ENCODE data around the gene DYNLRB1. TPM values are rescaled to one million over a fixed set of nuclear protein-coding genes. Genes with fewer than 3 reads are reported as not detected.
A peak's percentile ranks its signal among the peaks of the same experiment; 100 is the strongest.

The DYNLRB1 gene
- total and polyA plus RNA-seq, 2 experiments from 2014 or later: 103 to 224 TPM

GRCh38 chr20:34582221-34582620 is 66.0 kb downstream of the DYNLRB1 start:
- TF ChIP-seq EZH2phosphoT487 (IDR thresholded peaks at IDR 0.05; ENCODE audit: low read depth, severe bottlenecking, unreplicated experiment): no peak
- TF ChIP-seq EZH2 (IDR thresholded peaks at IDR 0.05; ENCODE audit: borderline replicate concordance): no peak
- no peak for TF ChIP-seq CTCF (IDR thresholded peaks at IDR 0.05; ENCODE audit: poor library complexity)
- H3K27me3 ChIP-seq: no peaks in the 10 kb centered on the region
- no peaks in the 10 kb centered on the region for H3K79me2 ChIP-seq
- no peak overlapping the region for H2AFZ ChIP-seq
- H3K4me3 ChIP-seq: no peak overlapping the region
- H3K9me2 ChIP-seq (replicated peaks; ENCODE audit: insufficient read depth): no peaks in the 10 kb centered on the region
- H4K20me1 ChIP-seq (ENCODE audit: insufficient read depth, poor library complexity, severe bottlenecking): no peaks in the 10 kb centered on the region
- no peak overlapping the region for H3K4me2 ChIP-seq
- H3K27ac ChIP-seq: peak overlapping the region; percentile 74
- WGBS (ENCODE audit: low lambda C conversion rate, missing lambda C conversion rate): 95% methylated on average over 4 of the region's 4 CpGs
- H3K36me3 ChIP-seq (replicated peaks; ENCODE audit: insufficient read depth, low read depth): no peaks in the 10 kb centered on the region
- H3K4me1 ChIP-seq (ENCODE audit: insufficient read depth): peaks cover 4% of the 10 kb centered on the region
- H3K9me3 ChIP-seq (ENCODE audit: low read depth): no peaks in the 10 kb centered on the region
- no peak for DNase-seq (ENCODE audit: low spot score)

- Histone ChIP-seq H3K27me3 (no peaks in the 10 kb centered on the region), H3K9me2 (replicated peaks; ENCODE audit: insufficient read depth) (no peaks in the 10 kb centered on the region), H3K4me2 (no peak overlapping the region), H4K20me1 (ENCODE audit: insufficient read depth, poor library complexity, severe bottlenecking) (no peaks in the 10 kb centered on the region), H3K36me3 (replicated peaks; ENCODE audit: insufficient read depth, low read depth) (no peaks in the 10 kb centered on the region), H3K27ac (no peak overlapping the region), H3K79me2 (no peaks in the 10 kb centered on the region), H3K4me3 (no peak overlapping the region), H3K4me1 (ENCODE audit: insufficient read depth) (peaks cover 4% of the 10 kb centered on the region), H3K9me3 (ENCODE audit: low read depth) (no peaks in the 10 kb centered on the region), H2AFZ (no peak overlapping the region)
- no peak for DNase-seq (ENCODE audit: low spot score)
- no peak for TF ChIP-seq EZH2phosphoT487 (IDR thresholded peaks at IDR 0.05; ENCODE audit: low read depth, severe bottlenecking, unreplicated experiment)
- no peak for TF ChIP-seq EZH2 (IDR thresholded peaks at IDR 0.05; ENCODE audit: borderline replicate concordance)
- no peak for TF ChIP-seq CTCF (IDR thresholded peaks at IDR 0.05; ENCODE audit: poor library complexity)
- 84% methylated on average over 4 of the region's 4 CpGs for WGBS (ENCODE audit: low lambda C conversion rate, missing lambda C conversion rate)
Measured at GRCh38 chr20:34582911-34583310, 66.7 kb downstream of the DYNLRB1 start.

DNA sequence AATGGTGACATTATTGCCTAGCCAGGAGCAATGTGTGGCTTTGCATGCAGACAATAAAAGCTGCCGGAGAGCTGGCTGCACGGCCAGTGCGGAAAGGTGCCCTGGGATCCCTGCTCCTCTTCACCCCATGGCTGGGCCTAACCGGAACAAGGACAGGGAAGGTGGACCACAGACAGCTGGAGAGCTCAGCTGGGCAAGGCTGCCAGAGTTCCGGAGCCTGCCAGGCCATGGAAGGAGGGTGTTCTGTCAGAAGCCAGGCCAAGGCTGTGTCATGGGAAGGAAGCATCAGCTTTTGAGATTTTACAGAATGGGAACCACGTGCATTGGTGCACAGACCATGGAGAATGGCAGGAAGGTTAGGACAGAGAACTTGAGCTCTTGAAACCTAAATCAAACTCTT is 67.3 kb downstream of the DYNLRB1 start:
- Histone ChIP-seq H3K36me3 (replicated peaks; ENCODE audit: insufficient read depth, low read depth) (no peaks in the 10 kb centered on the region), H4K20me1 (ENCODE audit: insufficient read depth, poor library complexity, severe bottlenecking) (no peaks in the 10 kb centered on the region), H3K4me1 (ENCODE audit: insufficient read depth) (peaks cover 4% of the 10 kb centered on the region), H3K9me3 (ENCODE audit: low read depth) (no peaks in the 10 kb centered on the region), H2AFZ (no peak overlapping the region), H3K79me2 (no peaks in the 10 kb centered on the region), H3K27me3 (no peaks in the 10 kb centered on the region), H3K4me2 (no peak overlapping the region), H3K9me2 (replicated peaks; ENCODE audit: insufficient read depth) (no peaks in the 10 kb centered on the region), H3K4me3 (no peak overlapping the region), H3K27ac (no peak overlapping the region)
- DNase-seq (ENCODE audit: low spot score): no peak
- TF ChIP-seq EZH2 (IDR thresholded peaks at IDR 0.05; ENCODE audit: borderline replicate concordance): no peak
- TF ChIP-seq EZH2phosphoT487 (IDR thresholded peaks at IDR 0.05; ENCODE audit: low read depth, severe bottlenecking, unreplicated experiment): no peak
- no peak for TF ChIP-seq CTCF (IDR thresholded peaks at IDR 0.05; ENCODE audit: poor library complexity)
- WGBS (ENCODE audit: low lambda C conversion rate, missing lambda C conversion rate): 89% methylated on average over 6 of the region's 6 CpGs

GRCh38 chr20:34585019-34585418 is 68.8 kb downstream of the DYNLRB1 start:
- Histone ChIP-seq H3K27me3 (no peaks in the 10 kb centered on the region), H3K36me3 (replicated peaks; ENCODE audit: insufficient read depth, low read depth) (no peaks in the 10 kb centered on the region), H3K79me2 (no peaks in the 10 kb centered on the region), H3K4me2 (no peak overlapping the region), H4K20me1 (ENCODE audit: insufficient read depth, poor library complexity, severe bottlenecking) (no peaks in the 10 kb centered on the region), H3K4me1 (ENCODE audit: insufficient read depth) (peaks cover 4% of the 10 kb centered on the region), H3K27ac (no peak overlapping the region), H3K9me3 (ENCODE audit: low read depth) (no peaks in the 10 kb centered on the region), H3K9me2 (replicated peaks; ENCODE audit: insufficient read depth) (no peaks in the 10 kb centered on the region), H2AFZ (no peak overlapping the region), H3K4me3 (no peak overlapping the region)
- DNase-seq (ENCODE audit: low spot score): no peak
- no peak for TF ChIP-seq EZH2 (IDR thresholded peaks at IDR 0.05; ENCODE audit: borderline replicate concordance)
- no peak for TF ChIP-seq CTCF (IDR thresholded peaks at IDR 0.05; ENCODE audit: poor library complexity)
- no peak for TF ChIP-seq EZH2phosphoT487 (IDR thresholded peaks at IDR 0.05; ENCODE audit: low read depth, severe bottlenecking, unreplicated experiment)
- WGBS (ENCODE audit: low lambda C conversion rate, missing lambda C conversion rate): 100% methylated on average over 5 of the region's 5 CpGs

All from hepatocyte (in vitro differentiated cells).